ENCODE data around the gene NCAPG2.

DNA sequence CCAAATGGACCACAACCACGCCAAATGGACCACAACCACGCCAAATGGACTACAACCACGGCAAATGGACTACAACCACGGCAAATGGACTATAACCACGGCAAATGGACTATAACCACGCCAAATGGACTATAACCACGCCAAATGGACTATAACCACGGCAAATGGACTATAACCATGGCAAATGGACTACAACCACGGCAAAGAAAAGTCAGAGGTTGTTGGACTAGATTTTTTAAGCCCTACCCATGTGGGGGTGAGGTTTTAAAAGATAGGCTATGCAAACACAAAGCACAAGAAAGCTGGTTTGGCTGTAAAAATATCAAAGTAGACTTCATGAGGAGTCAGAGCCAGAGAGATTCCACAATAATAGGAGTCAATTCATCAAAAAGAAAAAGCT lies 55.8 kb downstream of the NCAPG2 start:
- TF ChIP-seq, protein P1, sequence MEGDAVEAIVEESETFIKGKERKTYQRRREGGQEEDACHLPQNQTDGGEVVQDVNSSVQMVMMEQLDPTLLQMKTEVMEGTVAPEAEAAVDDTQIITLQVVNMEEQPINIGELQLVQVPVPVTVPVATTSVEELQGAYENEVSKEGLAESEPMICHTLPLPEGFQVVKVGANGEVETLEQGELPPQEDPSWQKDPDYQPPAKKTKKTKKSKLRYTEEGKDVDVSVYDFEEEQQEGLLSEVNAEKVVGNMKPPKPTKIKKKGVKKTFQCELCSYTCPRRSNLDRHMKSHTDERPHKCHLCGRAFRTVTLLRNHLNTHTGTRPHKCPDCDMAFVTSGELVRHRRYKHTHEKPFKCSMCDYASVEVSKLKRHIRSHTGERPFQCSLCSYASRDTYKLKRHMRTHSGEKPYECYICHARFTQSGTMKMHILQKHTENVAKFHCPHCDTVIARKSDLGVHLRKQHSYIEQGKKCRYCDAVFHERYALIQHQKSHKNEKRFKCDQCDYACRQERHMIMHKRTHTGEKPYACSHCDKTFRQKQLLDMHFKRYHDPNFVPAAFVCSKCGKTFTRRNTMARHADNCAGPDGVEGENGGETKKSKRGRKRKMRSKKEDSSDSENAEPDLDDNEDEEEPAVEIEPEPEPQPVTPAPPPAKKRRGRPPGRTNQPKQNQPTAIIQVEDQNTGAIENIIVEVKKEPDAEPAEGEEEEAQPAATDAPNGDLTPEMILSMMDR (IDR thresholded peaks at IDR 0.05) = no peak
- TF ChIP-seq POLR2A (IDR thresholded peaks at IDR 0.05) = no peak
